Loucy (cell line): ENCODE measurements around the gene ROR1.

Experiments
- H2AFZ ChIP-seq: fragments of 200-600 bp; sonication (generic); 2 replicates; pipeline ENCODE4 v1.6.0; 2016; ENCODE audit warnings: antibody characterized with exemption, mild to moderate bottlenecking, low read length, moderate library complexity
- H3F3A ChIP-seq: fragments of 200-600 bp; 2 replicates; pipeline ENCODE4 v1.6.0; 2016; ENCODE audit warnings: antibody characterized with exemption, low read depth, mild to moderate bottlenecking
- H3K27me3 ChIP-seq: fragments of 200-600 bp; sonication (generic); 2 replicates; pipeline ENCODE4 v1.6.1; 2014; ENCODE audit warnings: low read length, mild to moderate bottlenecking; ENCODE audit not compliant: insufficient read depth, poor library complexity, severe bottlenecking
- H3K36me3 ChIP-seq: fragments of 200-600 bp; sonication (generic); 2 replicates; pipeline ENCODE4 v1.6.1; 2016; ENCODE audit warnings: low read length; ENCODE audit not compliant: insufficient read depth
- H3K4me1 ChIP-seq: fragments of 200-600 bp; sonication (generic); 2 replicates; pipeline ENCODE4 v1.5.1; 2014; ENCODE audit warnings: low read length, mild to moderate bottlenecking; ENCODE audit not compliant: insufficient read depth, poor library complexity, severe bottlenecking
- H3K4me2 ChIP-seq: fragments of 200-600 bp; sonication (generic); 2 replicates; pipeline ENCODE4 v1.6.0; 2014; ENCODE audit warnings: antibody characterized with exemption, low read length, low read depth, mild to moderate bottlenecking; ENCODE audit not compliant: poor library complexity, severe bottlenecking
- H3K4me3 ChIP-seq: fragments of 200-600 bp; sonication (generic); 2 replicates; pipeline ENCODE4 v1.5.1; 2014; ENCODE audit warnings: low read length, mild to moderate bottlenecking, mixed read lengths; ENCODE audit not compliant: poor library complexity, severe bottlenecking
- H3K79me2 ChIP-seq: fragments of 200-600 bp; sonication (generic); 2 replicates; pipeline ENCODE4 v1.6.1; 2014; ENCODE audit warnings: low read length; ENCODE audit not compliant: insufficient read depth
- H3K9ac ChIP-seq: fragments of 200-600 bp; sonication (generic); 2 replicates; pipeline ENCODE4 v1.6.0; 2014; ENCODE audit warnings: mild to moderate bottlenecking, low read depth, low read length, moderate library complexity; ENCODE audit not compliant: poor library complexity, severe bottlenecking
- H3K9me2 ChIP-seq: fragments of 200-600 bp; sonication (generic); replicated peaks from 2 replicates; pipeline ENCODE4 v1.6.1; 2016; ENCODE audit warnings: low read depth, low read length, mixed read lengths
- H3K9me3 ChIP-seq: fragments of 200-600 bp; sonication (generic); 2 replicates; pipeline ENCODE4 v1.6.1; 2014; ENCODE audit warnings: mild to moderate bottlenecking, antibody characterized with exemption, low read length, low read depth; ENCODE audit not compliant: insufficient read depth
- H4K20me1 ChIP-seq: fragments of 200-600 bp; sonication (generic); 2 replicates; pipeline ENCODE4 v1.6.0; 2014; ENCODE audit warnings: antibody characterized with exemption, low read length, mild to moderate bottlenecking; ENCODE audit not compliant: insufficient read depth, poor library complexity, severe bottlenecking
- CTCF ChIP-seq: fragments of 200-600 bp; sonication (generic); conservative IDR thresholded peaks from 2 replicates; pipeline ENCODE4 v1.5.1; 2014; ENCODE audit warnings: mild to moderate bottlenecking, antibody characterized with exemption, low read length
- EZH2phosphoT487 ChIP-seq: fragments of 200-600 bp; IDR thresholded peaks from 2 replicates; pipeline ENCODE4 v1.6.1; 2018; ENCODE audit warnings: antibody characterized with exemption, mild to moderate bottlenecking, moderate library complexity, borderline replicate concordance

Gene ROR1

GRCh38 chr1:63799307-63799706, 25.5 kb downstream of the ROR1 start:
- no peaks in the 10 kb centered on the region for H3K4me1 ChIP-seq
- no peak overlapping the region for H3K9ac ChIP-seq
- no peaks in the 10 kb centered on the region for H3K36me3 ChIP-seq
- TF ChIP-seq EZH2phosphoT487 (no peak), CTCF (no peak)
- no peaks in the 10 kb centered on the region for H3F3A ChIP-seq
- H3K9me2 ChIP-seq: no peaks in the 10 kb centered on the region
- H3K9me3 ChIP-seq: no peaks in the 10 kb centered on the region
- no peaks in the 10 kb centered on the region for H3K27me3 ChIP-seq
- no peaks in the 10 kb centered on the region for H3K79me2 ChIP-seq
- H3K4me3 ChIP-seq: no peak overlapping the region
- no peaks in the 10 kb centered on the region for H4K20me1 ChIP-seq
- H2AFZ ChIP-seq: no peak overlapping the region
- no peak overlapping the region for H3K4me2 ChIP-seq

- Histone ChIP-seq H3K9ac (no peak overlapping the region), H3K9me2 (no peaks in the 10 kb centered on the region), H3K4me2 (no peak overlapping the region), H3K9me3 (no peaks in the 10 kb centered on the region), H3F3A (no peaks in the 10 kb centered on the region), H2AFZ (no peak overlapping the region), H3K4me1 (no peaks in the 10 kb centered on the region), H3K79me2 (no peaks in the 10 kb centered on the region), H3K36me3 (no peaks in the 10 kb centered on the region), H3K27me3 (no peaks in the 10 kb centered on the region), H4K20me1 (no peaks in the 10 kb centered on the region), H3K4me3 (no peak overlapping the region)
- TF ChIP-seq EZH2phosphoT487: no peak
- TF ChIP-seq CTCF: no peak
These were observed 26.0 kb downstream of the ROR1 start for GRCh38 chr1:63799820-63800219.

DNA sequence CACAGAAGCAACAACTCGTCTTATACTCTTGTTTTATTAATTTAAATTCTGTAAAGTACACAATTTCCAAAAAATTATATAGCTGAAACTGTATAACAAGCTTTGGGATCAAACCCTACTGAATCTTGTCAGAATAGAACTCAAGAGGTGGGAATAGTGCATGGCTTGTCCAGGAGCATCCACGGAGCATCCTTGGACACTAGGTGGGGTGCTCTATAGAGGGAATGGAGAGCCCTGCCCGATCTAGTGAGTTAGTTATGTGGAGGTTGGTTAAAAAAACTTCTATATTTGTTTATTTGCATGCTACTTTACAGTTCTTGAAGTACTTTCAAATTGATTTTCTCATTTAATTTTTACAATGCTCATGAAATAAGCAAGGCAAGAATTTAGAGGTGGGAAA, 28.3 kb downstream of the ROR1 start:
- no peaks in the 10 kb centered on the region for H3F3A ChIP-seq
- no peaks in the 10 kb centered on the region for H3K4me1 ChIP-seq
- no peaks in the 10 kb centered on the region for H3K9me2 ChIP-seq
- no peak overlapping the region for H3K4me2 ChIP-seq
- no peaks in the 10 kb centered on the region for H3K79me2 ChIP-seq
- H2AFZ ChIP-seq: no peak overlapping the region
- no peaks in the 10 kb centered on the region for H3K9me3 ChIP-seq
- H3K36me3 ChIP-seq: no peaks in the 10 kb centered on the region
- TF ChIP-seq EZH2phosphoT487: no peak
- TF ChIP-seq CTCF: no peak
- no peaks in the 10 kb centered on the region for H4K20me1 ChIP-seq
- no peak overlapping the region for H3K9ac ChIP-seq
- no peaks in the 10 kb centered on the region for H3K27me3 ChIP-seq
- H3K4me3 ChIP-seq: no peak overlapping the region
